Muscle of leg (tissue), 11 donors: ENCODE data around the gene ADAM12. TPM values are rescaled to one million over a fixed set of nuclear protein-coding genes. Genes with fewer than 3 reads are reported as not detected.

Experiments
- DNase-seq: peaks from one replicate; pipeline ENCODE4 v3.0.0; 2013
- H3K27ac ChIP-seq: one replicate; pipeline ENCODE4 v1.5.1; 2013; ENCODE audit warnings: mild to moderate bottlenecking, low read length, control low read depth
- H3K27me3 ChIP-seq: one replicate; pipeline ENCODE4 v1.6.1; 2013; ENCODE audit warnings: low read length; ENCODE audit not compliant: control insufficient read depth, insufficient read depth
- H3K36me3 ChIP-seq: one replicate; pipeline ENCODE4 v1.6.1; 2013; ENCODE audit warnings: low read length; ENCODE audit not compliant: control insufficient read depth, insufficient read depth
- H3K4me1 ChIP-seq: one replicate; pipeline ENCODE4 v1.6.1; 2013; ENCODE audit warnings: low read length; ENCODE audit not compliant: control insufficient read depth, insufficient read depth
- H3K4me3 ChIP-seq: one replicate; pipeline ENCODE4 v1.5.1; 2013; ENCODE audit warnings: low read length, control low read depth
- H3K9me3 ChIP-seq: replicated peaks from 2 replicates; pipeline ENCODE4 v1.6.1; 2013; ENCODE audit warnings: low read depth, low read length; ENCODE audit not compliant: control insufficient read depth
- WGBS: methylation state at CpG from one replicate; pipeline ENCODE4 v1.1.5; 2013; ENCODE audit warnings: missing lambda C conversion rate; ENCODE audit not compliant: insufficient coverage; 5-methylcytosine and 5-hydroxymethylcytosine counted together
- polyA plus RNA-seq, 8 donors: library from polyadenylated mRNA; unstranded; fragments of 120-200 nt; gene quantifications; one replicate each; pipeline versions ENCODE4 v1.2.1 to v1.2.3, GENCODE V29; 2013; ENCODE audit warnings: inconsistent platforms in 1 of 8, low replicate concordance in 1 of 8; ENCODE audit not compliant: insufficient read length in 8 of 8, insufficient read depth in 1 of 8
- total RNA-seq: library from RNA; stranded (reverse); fragments of 120-200 nt; gene quantifications from one replicate; pipeline ENCODE4 v1.2.4, GENCODE V29; 2013

Gene ADAM12
- total and polyA plus RNA-seq, 9 donors = 11.7 to 39.6 (median 21.0) TPM

DNA sequence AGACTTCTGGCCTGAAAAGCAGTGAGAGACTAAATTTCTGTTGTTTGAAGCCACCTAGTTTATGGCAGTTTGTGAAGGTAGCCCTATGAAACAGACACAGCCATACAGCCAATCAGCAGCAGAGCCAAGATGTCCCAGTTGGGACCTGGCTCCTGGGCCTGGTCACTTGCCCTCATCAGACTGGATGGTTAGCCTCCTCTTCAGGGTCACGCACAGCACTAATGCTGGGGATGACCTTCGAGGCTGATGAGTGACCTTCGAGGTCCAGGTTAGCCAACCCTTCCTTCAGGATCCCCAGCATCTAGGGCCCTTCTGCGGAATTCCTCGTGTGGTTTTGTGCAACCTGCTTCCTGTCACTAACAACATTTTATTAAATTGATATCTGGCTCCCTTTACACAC lies 262.3 kb downstream of the ADAM12 start:
- Histone ChIP-seq H3K27me3 (no peaks in the 10 kb centered on the region), H3K27ac (no peak overlapping the region), H3K9me3 (no peaks in the 10 kb centered on the region), H3K4me1 (peaks cover 14% of the 10 kb centered on the region), H3K36me3 (no peaks in the 10 kb centered on the region), H3K4me3 (no peak overlapping the region)
- 82% methylated on average over 4 of the region's 5 CpGs for WGBS
- DNase-seq = no peak

DNA sequence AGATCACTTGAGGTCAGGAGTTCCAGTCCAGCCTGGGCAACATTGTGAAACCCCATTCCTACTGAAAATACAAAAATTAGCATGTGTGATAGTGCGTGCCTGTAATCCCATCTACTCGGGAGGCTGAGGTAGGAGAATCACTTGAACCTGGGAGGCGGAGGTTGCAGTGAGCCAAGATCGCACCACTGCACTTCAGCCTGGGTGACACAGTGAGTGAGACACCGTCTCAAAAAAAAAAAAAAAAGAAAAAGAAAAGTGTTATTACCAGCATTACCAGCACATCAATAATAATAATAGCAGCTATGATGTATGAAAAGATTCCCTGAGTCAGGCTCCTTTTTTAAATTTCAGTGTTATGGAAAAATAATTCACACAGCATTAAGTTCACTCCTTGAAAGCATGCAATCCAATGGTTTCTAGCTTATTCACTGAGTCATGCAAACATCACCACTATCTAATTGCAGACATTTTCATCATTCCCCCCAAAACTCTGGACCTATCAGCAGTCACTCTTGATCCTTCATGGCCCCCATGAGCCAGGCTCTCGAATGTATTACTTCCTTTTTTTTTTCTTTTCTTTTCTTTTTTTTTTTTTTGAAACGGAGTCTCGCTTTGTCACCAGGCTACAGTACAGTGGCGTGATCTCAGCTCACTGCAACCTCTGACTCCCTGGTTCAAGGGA lies 263.5 kb downstream of the ADAM12 start:
- no peak overlapping the region for H3K27ac ChIP-seq
- H3K36me3 ChIP-seq = no peaks in the 10 kb centered on the region
- H3K4me3 ChIP-seq = no peak overlapping the region
- no peaks in the 10 kb centered on the region for H3K27me3 ChIP-seq
- 61% methylated on average over 4 of the region's 9 CpGs for WGBS
- peaks cover 6% of the 10 kb centered on the region for H3K4me1 ChIP-seq
- H3K9me3 ChIP-seq = no peaks in the 10 kb centered on the region
- no peak for DNase-seq

DNA sequence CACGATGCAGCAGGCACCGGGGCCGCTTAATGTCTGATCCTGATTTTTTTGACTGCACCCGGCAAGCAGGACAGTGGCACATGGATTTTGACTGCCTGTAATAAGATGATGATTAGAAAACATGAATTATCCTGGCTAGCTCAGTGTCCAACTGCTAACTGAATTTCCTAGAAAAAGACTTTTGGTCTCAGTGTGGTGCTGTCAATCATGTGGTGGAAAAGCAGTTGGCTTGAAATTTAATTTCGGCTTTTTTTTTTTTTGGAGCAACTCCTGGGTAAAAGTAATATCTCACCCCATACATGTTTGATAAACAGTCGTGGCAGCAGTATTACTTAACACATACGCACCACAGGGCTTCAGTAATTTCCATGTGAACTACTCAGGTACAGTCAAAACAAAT lies 264.2 kb downstream of the ADAM12 start:
- H3K27me3 ChIP-seq = no peaks in the 10 kb centered on the region
- no peaks in the 10 kb centered on the region for H3K36me3 ChIP-seq
- no peak overlapping the region for H3K27ac ChIP-seq
- no peaks in the 10 kb centered on the region for H3K9me3 ChIP-seq
- 83% methylated on average over 4 of the region's 7 CpGs for WGBS
- H3K4me3 ChIP-seq = no peak overlapping the region
- H3K4me1 ChIP-seq = peaks cover 6% of the 10 kb centered on the region
- DNase-seq = no peak

DNA sequence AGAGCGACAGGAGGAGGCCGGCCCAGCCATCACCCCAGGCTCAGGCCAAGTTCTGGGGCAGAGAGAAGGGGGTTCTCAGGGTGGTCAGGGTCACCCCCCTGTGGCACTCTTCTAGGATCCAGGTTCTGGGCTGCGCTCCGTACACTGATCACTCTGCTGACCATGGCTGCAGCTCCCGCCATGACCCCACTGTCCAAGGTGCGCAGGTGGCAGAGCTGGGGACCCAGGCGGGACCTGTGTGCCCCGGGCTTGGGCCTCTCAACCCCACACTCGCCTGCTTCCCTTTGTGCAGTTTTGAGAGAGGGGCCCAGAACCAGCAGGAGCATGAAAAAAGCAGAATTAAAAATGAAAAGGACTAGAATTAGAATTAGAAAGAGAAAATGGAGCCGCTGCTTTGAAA lies 264.8 kb downstream of the ADAM12 start:
- 82% methylated on average over 10 of the region's 10 CpGs for WGBS
- H3K27ac ChIP-seq = no peak overlapping the region
- no peaks in the 10 kb centered on the region for H3K27me3 ChIP-seq
- H3K4me3 ChIP-seq = no peak overlapping the region
- no peaks in the 10 kb centered on the region for H3K9me3 ChIP-seq
- no peak for DNase-seq
- peaks cover 6% of the 10 kb centered on the region for H3K4me1 ChIP-seq
- no peaks in the 10 kb centered on the region for H3K36me3 ChIP-seq

DNA sequence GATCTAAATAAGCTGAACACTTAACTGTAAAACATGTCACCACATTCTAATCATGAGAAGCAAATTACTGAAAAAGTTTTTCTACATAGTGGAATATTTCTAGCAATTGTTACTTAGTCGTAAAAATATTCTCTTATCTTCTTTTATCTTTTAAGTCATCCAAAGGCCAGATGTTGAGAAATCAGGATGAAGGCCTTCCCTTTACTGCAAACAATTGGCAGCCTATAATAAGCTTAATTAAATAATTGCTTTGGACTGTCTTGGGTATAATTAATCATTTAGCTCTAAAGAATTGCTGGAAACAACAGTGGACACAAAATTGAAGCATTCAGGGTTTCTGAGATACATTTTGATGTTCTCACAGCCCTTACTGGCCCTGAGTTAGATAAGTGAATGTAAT lies 265.4 kb downstream of the ADAM12 start:
- no CpG with 5 or more reads among the region's 1 CpG for WGBS
- H3K9me3 ChIP-seq = no peaks in the 10 kb centered on the region
- H3K4me3 ChIP-seq = no peak overlapping the region
- DNase-seq = peak; percentile 50
- no peak overlapping the region for H3K27ac ChIP-seq
- H3K4me1 ChIP-seq = peaks cover 6% of the 10 kb centered on the region
- no peaks in the 10 kb centered on the region for H3K36me3 ChIP-seq
- no peaks in the 10 kb centered on the region for H3K27me3 ChIP-seq

DNA sequence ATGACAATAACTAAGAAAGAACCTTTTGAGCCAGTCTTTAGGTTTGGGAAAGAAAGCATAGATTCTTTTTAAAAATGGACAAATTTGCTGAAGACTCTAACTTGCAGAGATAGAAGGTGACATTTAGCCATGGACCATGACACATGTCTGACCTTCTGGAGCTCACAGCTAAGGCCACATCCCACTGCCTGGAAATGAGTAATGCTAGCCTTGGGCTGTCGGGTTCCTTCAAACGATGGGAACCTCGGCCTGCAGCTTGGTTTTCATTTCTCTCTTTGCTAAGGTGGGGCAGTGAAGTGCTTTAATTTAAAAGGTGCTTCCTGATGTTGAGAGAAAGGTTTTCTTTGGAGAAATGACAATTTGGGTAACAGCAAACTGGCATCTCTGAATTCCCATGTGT lies 268.7 kb downstream of the ADAM12 start:
- 74% methylated on average over 3 of the region's 3 CpGs for WGBS
- H3K27me3 ChIP-seq = no peaks in the 10 kb centered on the region
- peaks cover 7% of the 10 kb centered on the region for H3K4me1 ChIP-seq
- DNase-seq = no peak
- no peaks in the 10 kb centered on the region for H3K36me3 ChIP-seq
- H3K27ac ChIP-seq = no peak overlapping the region
- no peaks in the 10 kb centered on the region for H3K9me3 ChIP-seq
- no peak overlapping the region for H3K4me3 ChIP-seq

DNA sequence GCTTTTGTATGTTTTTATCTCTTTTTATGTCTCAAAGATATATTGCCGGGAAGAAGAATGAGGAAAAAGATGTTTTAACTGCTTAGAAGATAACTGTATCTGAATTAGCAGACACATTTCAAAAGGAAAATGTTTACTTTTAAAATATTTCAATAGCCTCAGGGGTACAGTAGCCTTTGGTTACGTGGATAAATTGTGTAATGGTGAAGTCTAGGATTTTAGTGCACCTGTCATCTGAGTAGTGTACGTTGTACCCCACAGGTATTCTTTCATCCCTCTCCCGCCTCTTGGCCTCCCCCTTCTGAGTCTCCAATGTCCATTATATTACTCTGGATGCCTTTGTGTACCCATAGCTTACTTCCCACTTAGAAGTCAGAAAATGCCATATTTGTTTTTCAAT lies 269.8 kb downstream of the ADAM12 start:
- Histone ChIP-seq H3K36me3 (no peaks in the 10 kb centered on the region), H3K4me3 (no peak overlapping the region), H3K27me3 (no peaks in the 10 kb centered on the region), H3K27ac (no peak overlapping the region), H3K4me1 (peaks cover 6% of the 10 kb centered on the region), H3K9me3 (no peaks in the 10 kb centered on the region)
- no peak for DNase-seq
- WGBS = no CpG with 5 or more reads among the region's 4 CpGs

DNA sequence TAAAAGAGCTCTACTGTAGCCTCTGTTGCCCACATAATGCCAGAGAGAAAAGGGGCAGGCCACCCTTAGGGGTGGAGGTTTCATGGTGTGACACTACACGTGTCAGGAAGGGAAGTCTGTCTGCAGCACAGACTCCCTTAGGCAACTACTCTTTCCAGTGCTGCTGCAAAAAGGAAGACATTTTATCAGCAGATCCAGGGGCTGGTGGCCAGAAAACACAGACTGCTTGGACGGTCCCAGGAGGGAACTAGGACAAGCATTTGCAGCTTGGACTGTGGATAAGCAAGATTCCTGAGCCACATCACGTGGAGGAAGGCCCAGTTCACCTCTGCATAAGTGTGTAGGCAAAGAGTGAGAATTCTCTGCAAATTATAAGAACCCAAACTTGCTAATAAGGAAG lies 271.1 kb downstream of the ADAM12 start:
- H3K4me3 ChIP-seq = no peak overlapping the region
- no peak overlapping the region for H3K27ac ChIP-seq
- H3K36me3 ChIP-seq = no peaks in the 10 kb centered on the region
- no peaks in the 10 kb centered on the region for H3K27me3 ChIP-seq
- 38% methylated on average over 1 of the region's 3 CpGs for WGBS
- H3K9me3 ChIP-seq = no peaks in the 10 kb centered on the region
- no peak for DNase-seq
- H3K4me1 ChIP-seq = peaks cover 3% of the 10 kb centered on the region

DNA sequence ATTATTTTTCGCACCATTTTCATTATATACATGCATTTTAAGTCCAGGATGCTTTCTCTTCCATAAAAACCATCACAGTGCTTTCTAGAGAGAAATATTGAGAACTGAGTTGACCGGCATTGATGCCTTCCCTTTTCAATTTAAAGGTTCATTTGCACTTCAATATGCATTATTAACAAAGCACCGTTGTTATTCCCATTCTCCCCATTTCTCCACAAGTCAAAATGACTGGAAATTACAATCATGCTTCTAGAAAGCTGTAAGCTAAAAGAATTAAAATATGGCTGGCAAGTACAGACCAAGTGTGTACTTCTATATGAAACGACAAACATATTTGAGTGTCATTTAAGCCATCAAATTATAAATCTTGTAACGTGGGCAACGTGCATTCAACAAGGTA lies 272.4 kb downstream of the ADAM12 start:
- WGBS = 51% methylated on average over 3 of the region's 6 CpGs
- no peak overlapping the region for H3K27ac ChIP-seq
- peaks cover 3% of the 10 kb centered on the region for H3K4me1 ChIP-seq
- no peak overlapping the region for H3K4me3 ChIP-seq
- no peak for DNase-seq
- H3K27me3 ChIP-seq = no peaks in the 10 kb centered on the region
- H3K9me3 ChIP-seq = no peaks in the 10 kb centered on the region
- no peaks in the 10 kb centered on the region for H3K36me3 ChIP-seq

DNA sequence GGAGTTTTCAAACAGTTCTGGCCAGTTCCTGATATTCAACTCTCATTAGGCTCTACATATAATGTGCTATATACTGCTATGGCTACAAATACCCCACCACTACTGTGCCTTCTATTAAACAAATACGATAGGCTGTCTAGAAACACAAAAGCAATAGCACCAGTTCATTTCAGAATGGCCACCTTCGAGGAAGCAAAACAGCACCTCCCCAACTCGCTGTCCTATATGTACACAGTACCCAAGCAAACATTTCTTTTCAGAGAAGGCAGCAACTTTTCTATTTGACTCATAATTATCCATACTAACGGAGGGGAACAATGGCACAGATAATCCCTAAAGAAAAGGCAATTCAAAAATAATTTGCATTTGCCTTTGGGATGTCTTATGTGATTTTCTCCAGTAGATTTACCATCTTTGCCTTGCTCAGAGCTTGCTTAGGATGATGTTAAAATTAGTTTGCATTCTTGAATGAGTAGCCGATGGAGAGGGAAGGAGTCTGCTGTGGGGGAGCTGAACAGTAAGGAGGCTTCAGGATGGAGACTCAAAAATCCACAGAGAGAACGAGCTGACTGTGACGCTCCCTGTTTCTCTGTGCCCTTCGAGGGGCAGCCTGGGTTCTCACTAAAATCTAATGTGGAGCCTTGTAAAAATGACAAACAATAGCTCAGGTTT lies 273.3 kb downstream of the ADAM12 start:
- WGBS = 54% methylated on average over 5 of the region's 8 CpGs
- no peak overlapping the region for H3K27ac ChIP-seq
- no peak for DNase-seq
- no peaks in the 10 kb centered on the region for H3K27me3 ChIP-seq
- H3K4me3 ChIP-seq = no peak overlapping the region
- H3K9me3 ChIP-seq = no peaks in the 10 kb centered on the region
- no peaks in the 10 kb centered on the region for H3K36me3 ChIP-seq
- peaks cover 3% of the 10 kb centered on the region for H3K4me1 ChIP-seq
